Endothelial cell of umbilical vein (primary cell): ENCODE data around the gene ZSCAN20.

Experiments
- EZH2 ChIP-seq: IDR thresholded peaks from 2 replicates; pipeline ENCODE4 v1.6.1; 2012; ENCODE audit warnings: borderline replicate concordance, low read depth, mild to moderate bottlenecking, moderate library complexity, low read length, inconsistent platforms; ENCODE audit not compliant: severe bottlenecking
- FOS ChIP-seq: IDR thresholded peaks from 2 replicates; pipeline ENCODE4 v1.6.1; 2011; ENCODE audit warnings: mild to moderate bottlenecking, low read length, moderate library complexity, borderline replicate concordance; ENCODE audit not compliant: insufficient read depth
- JUN ChIP-seq: IDR thresholded peaks from 2 replicates; pipeline ENCODE4 v1.6.1; 2011; ENCODE audit warnings: borderline replicate concordance, low read depth; ENCODE audit not compliant: insufficient read length, insufficient read depth
- MYC ChIP-seq: IDR thresholded peaks from one replicate; pipeline ENCODE4 v1.6.1; 2011; ENCODE audit warnings: mild to moderate bottlenecking, low read depth, low read length
- POLR2A ChIP-seq: IDR thresholded peaks from 2 replicates; pipeline ENCODE4 v1.6.1; 2012; ENCODE audit warnings: low read depth, mild to moderate bottlenecking, control low read depth, low read length
- POLR2AphosphoS5 ChIP-seq: IDR thresholded peaks from 2 replicates; pipeline ENCODE4 v1.6.1; 2012; ENCODE audit warnings: low read depth, mild to moderate bottlenecking, control low read depth, low read length, moderate library complexity; ENCODE audit not compliant: insufficient read depth
- TF ChIP-seq, protein P1 (sequence below), 2 donors: IDR thresholded peaks; 1 replicate in 1 of 2; 2 replicates in 1 of 2; pipeline ENCODE4 v1.5.1; 2011; ENCODE audit warnings: low read length in 2 of 2, mild to moderate bottlenecking in 2 of 2, moderate library complexity in 2 of 2, control low read depth in 1 of 2, inconsistent platforms in 1 of 2, low read depth in 1 of 2; ENCODE audit not compliant: insufficient read depth in 1 of 2; ENCODE audit errors: extremely low read depth in 1 of 2
- TF ChIP-seq, protein P2 (sequence below): IDR thresholded peaks from 2 replicates; pipeline ENCODE4 v1.6.1; 2011; ENCODE audit not compliant: insufficient read depth, insufficient read length

GRCh38 chr1:33428661-33429060 is 43.8 kb upstream of the ZSCAN20 start:
- TF ChIP-seq JUN (no peak), EZH2 (no peak), POLR2A (no peak), POLR2AphosphoS5 (no peak), MYC (no peak), FOS (no peak)
- TF ChIP-seq, protein P1, sequence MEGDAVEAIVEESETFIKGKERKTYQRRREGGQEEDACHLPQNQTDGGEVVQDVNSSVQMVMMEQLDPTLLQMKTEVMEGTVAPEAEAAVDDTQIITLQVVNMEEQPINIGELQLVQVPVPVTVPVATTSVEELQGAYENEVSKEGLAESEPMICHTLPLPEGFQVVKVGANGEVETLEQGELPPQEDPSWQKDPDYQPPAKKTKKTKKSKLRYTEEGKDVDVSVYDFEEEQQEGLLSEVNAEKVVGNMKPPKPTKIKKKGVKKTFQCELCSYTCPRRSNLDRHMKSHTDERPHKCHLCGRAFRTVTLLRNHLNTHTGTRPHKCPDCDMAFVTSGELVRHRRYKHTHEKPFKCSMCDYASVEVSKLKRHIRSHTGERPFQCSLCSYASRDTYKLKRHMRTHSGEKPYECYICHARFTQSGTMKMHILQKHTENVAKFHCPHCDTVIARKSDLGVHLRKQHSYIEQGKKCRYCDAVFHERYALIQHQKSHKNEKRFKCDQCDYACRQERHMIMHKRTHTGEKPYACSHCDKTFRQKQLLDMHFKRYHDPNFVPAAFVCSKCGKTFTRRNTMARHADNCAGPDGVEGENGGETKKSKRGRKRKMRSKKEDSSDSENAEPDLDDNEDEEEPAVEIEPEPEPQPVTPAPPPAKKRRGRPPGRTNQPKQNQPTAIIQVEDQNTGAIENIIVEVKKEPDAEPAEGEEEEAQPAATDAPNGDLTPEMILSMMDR (IDR thresholded peaks at IDR 0.05; ENCODE audit: extremely low read depth in 1 of 2, insufficient read depth in 1 of 2, low read depth in 1 of 2, low read length in 2 of 2): no peak
- TF ChIP-seq, protein P2, sequence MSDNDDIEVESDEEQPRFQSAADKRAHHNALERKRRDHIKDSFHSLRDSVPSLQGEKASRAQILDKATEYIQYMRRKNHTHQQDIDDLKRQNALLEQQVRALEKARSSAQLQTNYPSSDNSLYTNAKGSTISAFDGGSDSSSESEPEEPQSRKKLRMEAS: no peak
